GM21367 (cell line): Measurements from ENCODE around the gene PTPRT.

Experiments used
- ATAC-seq: cut with Tn5 transposase; IDR thresholded peaks from one replicate; pipeline ENCODE4 v1.9.1; 2021; ENCODE audit not compliant: unreplicated experiment

Gene PTPRT

DNA sequence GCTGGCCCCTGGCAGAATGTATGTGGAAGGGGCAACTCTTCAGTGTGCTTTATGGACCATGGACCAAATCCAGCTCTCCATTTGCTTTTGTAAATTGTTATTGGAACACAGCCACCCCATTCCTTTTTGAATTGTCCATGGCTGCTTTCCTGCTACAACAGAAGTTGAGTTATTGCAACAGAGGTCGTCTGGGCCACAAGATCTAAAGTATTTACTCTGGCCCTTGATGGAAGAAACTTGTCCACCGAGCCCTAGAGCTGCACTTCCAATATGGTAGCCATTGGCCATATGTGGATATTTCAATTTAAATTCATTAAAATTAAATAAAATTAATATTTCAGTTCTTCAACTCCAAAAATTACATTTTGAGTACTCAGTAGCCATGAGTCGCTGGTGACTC lies 543.5 kb downstream of the PTPRT start:
- no peak for ATAC-seq

DNA sequence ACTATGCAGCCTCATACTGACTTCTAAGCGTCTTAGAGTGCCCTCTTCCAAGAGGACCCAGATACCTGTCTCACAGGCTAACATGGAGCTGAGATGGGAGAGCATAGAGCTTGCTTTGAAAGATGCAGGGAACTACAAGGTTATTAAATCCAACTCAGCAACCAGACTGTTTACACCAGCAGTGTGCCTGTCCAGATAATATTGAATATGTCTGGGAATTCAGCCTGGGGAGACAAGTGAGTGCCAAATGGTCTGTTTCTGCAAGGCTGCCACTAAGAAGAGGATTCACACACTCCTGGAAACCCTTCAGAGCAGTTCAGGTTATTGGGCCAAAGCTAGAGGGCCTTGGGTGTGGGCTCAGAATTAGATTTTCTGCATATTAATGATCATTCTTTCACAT lies 547.8 kb downstream of the PTPRT start:
- no peak for ATAC-seq

DNA sequence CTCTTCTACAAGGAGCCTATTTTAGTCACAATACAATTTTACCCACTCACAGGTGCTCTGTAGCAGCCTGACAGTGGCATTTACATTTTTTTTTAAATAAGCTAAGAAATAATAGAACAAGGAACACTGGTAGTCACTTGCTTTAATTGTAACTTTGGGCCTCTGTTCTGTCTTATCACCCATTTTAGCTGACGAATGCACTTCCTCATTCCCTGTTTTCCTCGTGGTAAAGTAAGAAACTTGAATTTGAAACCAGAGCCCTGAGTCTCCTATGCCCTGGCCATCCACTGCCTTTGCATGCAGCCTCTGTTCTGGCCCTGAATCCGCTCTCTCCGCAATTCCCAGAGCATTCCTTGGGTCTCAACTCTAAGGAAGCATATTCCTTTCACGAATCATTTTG lies 550.6 kb downstream of the PTPRT start:
- ATAC-seq: no peak

DNA sequence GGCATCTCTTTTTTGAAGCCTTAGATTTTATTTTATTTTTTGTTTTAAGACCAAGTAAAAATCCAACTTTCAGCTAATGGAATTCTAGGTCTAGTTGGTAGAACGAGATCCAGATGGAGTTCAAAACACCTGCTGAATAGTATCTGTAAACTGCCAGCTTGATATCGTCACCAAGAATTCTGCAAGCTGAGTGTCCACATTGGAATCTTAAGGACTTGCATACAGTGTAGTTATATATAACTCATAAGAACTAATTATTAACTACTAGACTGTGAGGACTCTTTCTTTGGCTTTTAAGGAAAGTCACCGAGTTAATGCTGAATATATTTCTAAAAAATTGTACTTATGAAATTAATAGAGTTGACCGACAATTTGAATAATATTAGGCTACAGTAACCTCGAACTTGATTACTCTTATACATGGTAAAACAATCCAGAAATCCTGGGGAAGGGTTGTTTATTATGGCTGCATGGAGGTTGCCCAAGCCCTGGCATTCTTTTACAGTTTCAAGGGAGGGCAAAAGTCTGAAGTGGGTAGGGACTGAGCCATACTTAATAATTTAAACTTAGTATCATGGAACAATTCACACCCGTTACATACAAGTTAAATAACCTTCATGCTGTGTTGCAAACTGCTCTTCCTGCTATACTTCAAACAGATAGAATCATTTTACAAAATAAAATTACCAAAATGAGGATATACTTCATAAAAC lies 553.9 kb downstream of the PTPRT start:
- no peak for ATAC-seq

DNA sequence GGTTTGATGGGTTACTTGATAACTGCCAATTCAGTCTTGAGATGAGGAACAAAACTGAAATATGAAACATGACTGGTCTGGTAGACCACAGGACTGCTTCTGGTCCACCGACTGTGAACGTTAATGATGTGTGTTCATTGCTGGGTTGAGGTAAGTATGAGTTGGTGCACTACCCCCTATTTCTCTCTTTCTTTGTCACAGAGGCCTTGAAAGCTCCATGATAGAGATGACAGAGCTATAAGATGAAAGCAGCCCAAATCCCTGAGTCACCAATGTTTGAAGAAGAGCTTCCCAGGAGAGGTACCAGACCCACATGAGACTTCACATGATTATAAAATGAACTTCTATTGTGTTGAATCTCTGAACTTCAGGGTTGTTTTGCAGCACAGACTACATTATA lies 555.5 kb downstream of the PTPRT start:
- ATAC-seq: no peak

DNA sequence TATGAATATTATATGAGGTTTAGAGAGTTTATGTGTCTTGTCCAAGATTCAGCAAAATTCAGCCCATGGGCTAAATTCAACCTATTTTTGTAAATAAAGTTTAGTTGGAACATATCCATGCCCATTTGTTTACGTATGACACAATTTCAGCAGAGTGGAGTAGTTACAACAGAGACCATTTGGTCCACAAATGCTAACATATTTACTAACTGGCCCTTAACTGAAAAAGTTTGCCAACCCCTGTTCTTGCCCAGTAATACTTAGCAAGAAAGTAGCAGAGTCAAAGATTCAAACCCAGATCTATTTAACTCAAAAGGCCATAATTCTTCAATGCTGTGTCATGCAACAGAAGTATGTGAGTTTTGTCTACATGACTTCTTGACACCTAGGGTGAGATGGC lies 561.0 kb downstream of the PTPRT start:
- ATAC-seq: no peak

DNA sequence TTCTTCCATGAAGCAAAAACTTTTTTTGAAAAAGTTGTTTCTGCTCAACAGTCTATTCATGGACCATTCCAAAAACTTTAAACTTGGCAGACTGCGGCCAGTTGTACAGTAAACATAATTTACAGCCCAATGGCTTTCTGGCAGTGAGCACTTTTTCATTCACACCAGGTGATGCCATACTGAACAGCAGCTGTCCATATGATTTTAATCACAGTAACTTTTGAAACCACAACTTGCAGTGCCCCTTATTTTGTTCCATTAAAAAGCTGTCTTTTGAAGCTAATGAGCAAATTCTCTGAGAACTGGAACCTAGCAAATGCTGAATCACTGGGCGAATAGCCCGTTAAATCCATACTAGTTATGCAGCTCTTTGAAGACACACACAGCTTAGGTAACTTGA lies 576.6 kb downstream of the PTPRT start:
- ATAC-seq: no peak

DNA sequence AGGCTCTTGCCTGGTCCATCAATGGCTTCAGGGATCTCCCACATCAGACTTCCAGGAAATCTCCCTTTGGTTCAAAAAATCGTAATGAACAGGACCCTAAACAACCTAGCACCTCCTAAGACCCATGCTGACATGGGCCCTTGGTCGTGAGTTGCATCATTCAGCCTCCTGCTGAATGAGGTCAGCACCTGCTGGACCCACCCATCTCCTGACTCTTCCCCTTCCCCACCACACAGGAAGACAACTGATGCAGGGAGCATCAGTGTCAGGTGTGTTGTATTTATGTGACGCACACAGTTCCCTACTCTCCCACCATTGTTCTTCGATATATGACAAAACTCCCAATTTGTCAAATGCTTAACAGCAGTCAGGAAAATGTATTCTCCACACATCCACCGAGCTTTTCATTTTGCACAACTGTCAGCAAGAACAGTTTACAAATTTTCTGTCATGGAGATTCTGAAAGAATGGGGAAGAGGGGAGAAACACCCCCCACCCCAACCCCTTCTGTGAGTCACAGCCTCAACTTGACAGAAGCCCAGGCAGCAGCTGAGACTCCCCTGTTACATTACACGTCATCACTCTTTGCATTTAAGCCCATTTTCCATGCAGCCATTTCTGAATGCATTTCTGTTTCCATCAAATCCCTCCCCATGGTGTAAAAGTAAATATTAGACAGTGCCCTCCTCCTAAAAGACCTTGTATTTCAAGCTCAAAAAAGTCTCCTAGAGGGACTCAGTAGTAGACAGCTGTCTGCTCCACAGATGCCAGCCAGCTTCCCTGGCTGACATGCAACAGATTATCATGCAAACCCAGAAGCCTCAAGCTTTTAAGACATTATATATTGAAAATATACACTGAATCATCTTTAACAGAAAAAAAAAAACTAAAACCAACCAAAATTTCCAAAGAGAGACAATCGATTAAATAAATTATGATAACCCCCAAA lies 577.5 kb downstream of the PTPRT start:
- ATAC-seq: no peak

DNA sequence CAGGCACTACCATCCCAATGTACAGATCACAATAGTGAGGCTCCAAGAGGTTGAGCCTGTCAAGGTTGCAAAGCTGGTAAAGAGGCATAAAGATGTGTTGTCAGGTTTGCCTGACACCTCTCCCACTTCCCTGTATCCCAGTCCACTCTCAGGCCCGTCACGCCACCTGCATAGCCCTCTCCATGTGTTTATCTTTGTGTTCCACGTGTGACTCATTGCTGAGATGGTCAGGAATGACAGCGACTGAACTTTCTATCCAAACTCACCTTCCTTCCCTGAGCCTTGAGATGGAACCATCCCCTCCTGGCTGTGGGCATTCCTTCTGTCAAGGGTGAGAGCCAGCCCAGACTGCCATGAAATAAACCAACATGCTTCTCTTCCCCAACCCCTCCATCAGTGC lies 578.3 kb downstream of the PTPRT start:
- no peak for ATAC-seq

DNA sequence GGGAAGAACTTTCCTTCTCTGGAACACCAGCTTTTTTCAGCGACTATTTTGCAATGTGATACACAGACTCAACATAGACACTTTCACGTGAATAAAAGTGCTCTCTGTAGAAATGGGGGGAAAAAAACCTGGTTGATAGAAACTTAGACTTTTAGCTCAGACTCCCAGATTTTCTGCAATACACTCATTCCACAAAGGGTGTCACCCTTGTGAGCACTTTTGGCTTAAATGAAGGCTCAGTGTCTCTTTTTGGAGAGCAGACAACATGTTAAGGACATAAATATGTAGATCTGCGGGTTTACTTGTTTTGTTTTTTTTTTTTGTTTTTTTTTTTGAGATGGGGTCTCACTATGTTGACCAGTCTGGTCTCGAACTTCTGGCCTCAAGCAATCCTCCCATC lies 579.6 kb downstream of the PTPRT start:
- ATAC-seq: no peak

DNA sequence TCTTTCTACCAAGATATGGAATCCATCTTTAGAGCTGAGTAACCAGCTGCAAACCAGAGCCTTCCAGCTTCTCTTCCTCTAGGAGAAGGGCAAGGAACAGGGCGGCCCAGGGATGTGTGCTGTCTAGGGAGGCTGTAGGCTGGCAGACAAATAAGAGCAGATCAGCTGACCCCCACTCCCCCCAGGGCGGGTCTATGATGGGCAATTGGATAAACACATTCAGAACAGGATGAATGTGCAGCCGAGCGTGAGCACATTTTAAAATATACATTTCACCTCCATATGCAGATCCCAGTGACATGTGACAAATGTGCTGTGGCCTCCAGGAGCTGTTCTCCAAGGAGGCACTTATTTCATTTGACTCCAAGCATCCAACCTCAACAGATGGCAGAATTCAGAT lies 580.1 kb downstream of the PTPRT start:
- ATAC-seq: no peak

DNA sequence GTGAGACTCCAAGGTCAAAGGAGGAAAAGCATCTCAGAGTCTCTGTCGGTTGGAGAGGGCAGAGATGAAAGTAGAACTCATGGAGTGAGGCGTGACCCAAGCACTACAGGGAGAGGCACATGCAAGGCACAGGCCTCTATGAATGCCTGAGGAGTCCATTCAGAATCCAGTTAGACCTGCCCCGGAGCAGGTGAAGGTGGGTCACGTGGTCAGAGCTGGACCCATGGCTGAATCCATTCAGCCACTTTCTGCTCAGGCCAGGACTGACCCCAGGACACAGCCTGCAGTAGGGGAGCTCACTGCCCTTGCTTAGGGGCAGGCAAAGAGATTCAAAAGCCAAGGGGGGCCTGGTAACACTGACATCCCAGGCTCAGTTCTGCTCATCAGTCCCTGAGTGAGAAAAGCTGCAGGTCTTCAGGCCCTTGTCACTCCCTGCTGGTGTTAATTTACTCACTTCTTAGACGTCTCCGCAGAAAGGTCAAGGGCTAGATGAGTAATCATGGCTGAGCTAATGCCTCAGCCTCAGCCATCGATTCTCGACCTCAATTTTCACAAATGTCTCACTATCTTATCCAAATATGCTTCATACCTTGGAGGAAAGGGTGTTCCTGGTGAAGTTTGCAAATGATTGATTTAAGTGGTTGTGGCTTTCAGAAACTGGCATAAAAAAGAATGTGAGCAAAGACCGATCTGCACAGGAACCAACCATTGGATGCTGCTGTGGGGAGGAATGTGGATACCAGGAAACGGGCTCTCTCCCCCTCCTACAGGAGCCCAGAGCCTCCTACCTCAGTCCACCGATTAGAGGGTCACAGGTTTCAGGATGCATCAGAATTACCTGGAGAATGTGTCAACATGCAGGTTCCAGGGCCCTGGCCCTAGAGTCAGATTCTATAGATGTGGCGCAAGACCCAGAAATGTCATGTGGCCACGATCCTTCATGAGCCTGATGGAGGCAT lies 584.4 kb downstream of the PTPRT start:
- ATAC-seq: no peak

DNA sequence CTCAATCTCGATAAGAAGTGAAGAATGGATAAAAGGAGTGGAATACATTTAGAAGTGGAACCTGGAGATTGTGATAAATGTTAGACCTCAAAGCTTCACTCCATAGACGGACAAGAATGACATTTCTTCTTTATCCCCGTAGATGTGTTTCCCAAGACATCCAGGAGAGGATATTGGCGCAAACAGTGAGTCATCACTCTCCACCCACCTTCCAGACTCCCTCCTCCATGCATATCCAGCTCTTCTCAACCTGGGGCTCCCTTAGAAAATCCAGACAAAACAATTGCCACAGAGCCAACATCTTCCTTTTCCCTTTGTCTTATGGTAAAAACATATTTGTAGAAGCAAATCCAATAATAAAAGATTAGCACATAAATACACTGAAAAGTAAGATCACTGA lies 586.1 kb downstream of the PTPRT start:
- no peak for ATAC-seq

DNA sequence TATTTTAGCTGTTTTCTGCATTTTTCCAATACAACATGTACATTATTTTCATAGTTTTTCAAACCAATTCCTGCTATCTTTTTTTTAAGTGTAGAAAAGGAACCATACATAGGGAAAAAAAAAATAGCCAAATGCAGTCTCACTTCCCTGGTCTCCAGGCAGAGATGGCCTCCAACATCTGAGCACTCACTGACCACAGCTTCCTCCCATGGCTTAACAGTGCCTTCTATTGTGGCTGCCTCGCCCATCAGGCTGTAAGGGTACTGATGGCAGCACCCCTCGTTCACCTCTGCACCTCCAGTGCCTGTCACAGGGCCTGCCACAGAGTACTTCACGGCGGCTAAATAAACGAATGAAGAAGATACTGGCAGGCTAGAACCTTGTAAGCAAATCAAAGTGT lies 591.1 kb downstream of the PTPRT start:
- ATAC-seq: no peak

DNA sequence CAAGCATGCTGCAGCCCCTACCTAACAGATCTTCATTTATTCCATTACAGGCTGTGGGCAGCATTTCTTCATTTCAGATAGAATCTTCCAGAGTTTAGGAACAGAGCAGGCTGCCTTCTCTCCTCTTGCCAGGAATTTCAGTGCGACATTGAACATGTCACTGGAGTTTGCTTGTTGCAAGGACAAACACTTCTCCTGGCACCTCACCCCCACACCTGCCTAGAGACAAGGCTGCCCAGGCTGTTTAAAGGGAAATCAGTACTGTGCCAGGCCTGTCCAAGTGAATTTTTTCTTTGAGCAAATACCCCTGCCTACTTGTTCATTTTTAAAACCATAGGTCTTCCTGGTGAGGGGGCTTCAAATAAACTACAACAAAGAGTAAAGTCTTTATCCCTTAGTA lies 594.1 kb downstream of the PTPRT start:
- ATAC-seq: no peak

DNA sequence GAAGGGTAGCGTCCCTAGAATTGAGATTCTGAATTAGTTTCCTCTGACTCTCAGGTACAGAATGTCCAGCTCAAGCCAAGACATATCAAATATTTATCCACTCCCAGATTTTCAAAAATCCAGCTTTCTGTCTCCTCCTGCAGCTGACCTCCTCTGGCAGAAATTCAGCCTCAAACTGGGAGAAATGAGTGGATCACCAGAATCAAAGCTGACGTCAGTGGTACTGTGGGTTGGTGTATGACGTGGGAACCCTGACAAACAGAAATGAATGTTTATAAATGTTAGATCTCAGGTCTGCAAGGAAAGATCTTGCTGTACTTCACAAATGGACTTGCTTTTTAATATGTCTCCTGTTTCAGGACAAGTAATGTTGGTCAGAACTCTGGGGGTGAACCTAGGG lies 595.0 kb downstream of the PTPRT start:
- ATAC-seq: no peak

DNA sequence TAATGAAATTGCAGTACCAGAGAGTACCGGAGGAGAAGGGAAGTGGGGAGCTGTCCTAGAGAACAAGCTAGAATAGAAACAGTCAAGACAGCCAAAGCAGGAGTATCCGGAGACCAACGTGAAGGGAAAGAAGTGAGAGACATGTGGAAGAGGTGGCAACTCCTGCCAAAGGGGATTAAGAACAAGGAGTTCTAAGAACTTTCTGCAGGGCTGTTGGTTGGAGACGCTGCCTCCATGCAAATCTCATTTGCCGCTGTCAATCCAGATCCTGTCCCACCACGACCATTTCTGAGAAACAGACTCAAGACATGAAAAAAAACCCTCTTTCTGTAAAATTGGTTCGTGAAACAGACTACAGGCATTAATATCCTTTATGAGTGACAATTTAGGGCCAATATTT lies 595.7 kb downstream of the PTPRT start:
- no peak for ATAC-seq

DNA sequence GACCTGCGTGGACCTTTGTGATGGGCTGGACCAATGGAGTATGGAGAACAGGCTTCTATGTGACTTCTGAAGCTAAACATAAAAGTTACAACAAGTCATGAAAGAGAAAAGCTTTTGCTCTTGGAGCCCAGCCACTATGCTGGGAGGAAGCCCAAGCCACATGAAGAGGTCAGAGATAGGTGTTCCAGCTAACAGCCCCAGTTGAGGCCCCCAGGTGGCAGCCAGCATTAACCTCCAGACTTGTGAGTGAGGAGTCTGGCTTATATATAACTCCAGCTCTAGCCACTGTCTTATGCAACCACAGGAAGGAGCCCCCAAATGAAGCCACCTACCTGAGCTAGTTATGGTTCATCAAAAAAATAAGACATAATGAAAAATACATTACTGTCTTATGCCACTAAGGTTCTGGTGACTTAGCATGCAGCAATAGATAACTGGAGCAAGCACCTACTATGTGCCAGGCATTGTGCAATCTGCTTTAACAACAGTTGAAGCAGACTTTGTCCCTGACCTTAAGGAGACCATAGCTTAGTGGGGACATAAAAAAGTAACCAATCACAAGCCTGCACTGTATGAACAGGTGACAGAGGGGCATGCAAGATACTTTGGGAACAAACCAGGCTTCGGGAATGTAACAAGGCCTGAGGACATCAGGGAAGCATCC lies 599.6 kb downstream of the PTPRT start:
- no peak for ATAC-seq

DNA sequence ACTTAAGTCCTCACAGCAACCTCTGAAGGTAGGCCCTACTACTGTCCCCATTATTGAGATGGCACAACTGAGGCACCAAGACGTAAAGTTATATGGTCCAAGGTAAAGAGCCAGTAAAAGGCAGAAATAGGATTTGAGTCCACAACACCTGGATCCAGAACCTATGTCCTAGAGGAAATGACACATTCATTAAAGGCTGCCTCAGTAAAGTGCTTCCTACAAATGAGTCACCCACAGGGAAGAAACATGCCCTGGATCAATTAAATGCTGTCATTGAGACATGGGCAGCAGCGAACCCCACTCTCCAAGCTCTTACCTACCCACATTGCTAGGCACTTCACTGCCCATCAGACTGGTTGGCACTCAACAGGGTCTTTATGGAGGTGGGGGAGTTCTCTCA lies 600.9 kb downstream of the PTPRT start:
- no peak for ATAC-seq

DNA sequence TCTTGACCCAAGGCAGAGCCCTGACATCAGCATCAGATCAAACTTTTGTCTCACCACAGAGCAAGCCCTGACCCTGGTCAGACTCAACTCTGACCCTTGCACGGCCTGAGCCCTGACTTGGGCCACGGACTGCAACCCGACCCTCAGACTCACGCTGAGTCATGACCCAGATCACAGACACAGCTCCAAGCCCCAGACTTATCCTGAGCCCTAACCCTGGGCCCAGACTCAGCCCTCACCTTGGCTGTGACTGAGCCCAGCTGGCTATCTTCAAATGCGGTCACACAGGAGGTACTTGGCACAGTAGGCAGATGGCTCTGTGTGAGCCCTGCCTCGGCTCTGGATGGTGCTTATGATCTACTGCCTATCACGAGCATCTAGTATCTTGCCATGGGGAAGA lies 602.3 kb downstream of the PTPRT start:
- ATAC-seq: no peak

DNA sequence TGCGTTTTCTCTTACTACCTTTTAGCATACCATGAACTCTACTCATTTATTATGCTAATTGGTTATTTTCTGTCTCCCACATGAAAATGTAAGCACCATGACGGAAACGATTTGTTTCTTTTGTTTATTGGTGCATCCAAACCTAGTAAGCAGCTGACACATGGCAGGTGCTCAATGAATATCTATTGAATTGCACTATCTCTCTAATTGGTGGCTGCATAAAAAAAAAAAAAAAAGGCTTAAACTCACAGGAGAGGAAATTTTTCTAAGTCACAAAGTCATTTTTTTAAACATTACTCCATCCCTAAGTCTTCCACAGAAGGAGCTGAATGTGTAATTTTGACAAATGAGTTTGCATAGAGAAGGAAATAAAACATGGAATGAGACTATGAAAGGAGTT lies 608.4 kb downstream of the PTPRT start:
- no peak for ATAC-seq
